ENCODE results near the gene SERPINE2.

SERPINE2 gene

DNA sequence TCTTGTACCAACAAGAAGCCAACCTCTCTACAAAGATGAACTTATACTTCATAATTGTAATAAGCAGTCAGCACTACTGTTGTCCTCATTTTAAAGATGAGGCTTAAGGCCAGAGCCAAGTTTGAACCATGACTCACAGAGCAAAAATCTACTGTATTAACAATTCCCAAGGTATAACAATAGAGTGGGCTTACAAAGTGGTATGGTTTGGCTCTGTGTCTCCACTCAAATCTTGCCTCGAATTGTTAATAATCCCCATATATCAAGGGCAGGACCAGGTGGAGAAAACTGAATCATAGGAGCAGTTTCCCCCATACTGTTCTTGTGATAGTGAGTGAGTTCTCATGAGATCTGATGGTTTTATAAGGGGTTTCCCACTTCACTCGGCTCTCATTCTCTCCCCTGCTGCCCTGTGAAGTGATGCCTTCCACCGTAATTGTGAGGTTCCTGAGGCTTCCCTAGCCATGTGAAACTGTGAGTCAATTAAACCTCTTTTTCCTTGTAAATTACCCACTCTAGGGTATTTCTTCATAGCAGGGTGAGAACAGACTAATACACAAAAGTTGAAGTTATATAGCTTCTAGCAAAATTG lies 62.4 kb downstream of the SERPINE2 start:
- no peak for DNase-seq (ENCODE audit: low read depth)

GRCh38 chr2:223973606-223974005 lies 65.5 kb downstream of the SERPINE2 start:
- DNase-seq (ENCODE audit: low read depth), result no peak

DNA sequence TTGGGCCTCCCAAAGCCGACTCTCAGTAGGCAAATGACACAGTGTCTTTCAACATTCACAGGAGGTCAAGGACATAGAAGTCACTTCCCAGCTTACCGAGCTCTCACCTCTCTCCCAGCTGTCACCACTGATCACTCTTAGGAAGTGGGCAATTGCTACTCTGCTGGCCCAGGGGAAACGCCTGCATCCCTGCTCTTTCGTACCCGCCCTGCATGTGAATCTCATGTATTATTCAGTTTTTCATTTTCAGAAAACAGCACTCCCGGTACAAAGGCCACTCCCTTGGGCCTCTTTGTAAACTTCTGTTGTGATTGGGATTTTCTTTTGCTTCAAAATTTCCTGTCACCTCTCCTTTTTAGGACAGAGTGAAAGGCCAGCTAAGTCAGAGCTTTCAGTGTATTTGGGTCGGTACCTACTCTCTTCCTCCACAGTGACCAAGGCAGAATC lies 66.4 kb downstream of the SERPINE2 start:
- no peak for DNase-seq (ENCODE audit: low read depth)

DNA sequence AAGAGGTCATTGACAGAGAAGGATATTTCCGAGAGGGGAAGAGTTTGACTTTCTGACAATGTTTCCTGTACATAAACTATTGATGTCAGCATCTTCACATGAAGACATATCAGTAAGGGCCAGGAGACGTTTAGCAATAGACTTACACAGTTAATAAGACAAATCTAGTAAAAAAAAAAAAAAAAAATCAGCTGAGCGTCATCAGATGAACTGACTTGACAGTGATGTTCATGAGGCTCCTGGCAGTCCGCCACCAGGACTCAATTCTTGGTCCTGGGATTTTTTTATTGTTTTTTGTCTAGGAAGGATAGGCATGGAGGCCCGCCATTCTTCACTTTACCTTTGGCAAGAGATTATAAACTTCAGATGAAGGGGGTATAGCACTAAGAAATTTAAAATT lies 67.4 kb downstream of the SERPINE2 start:
- no peak for DNase-seq (ENCODE audit: low read depth)

GRCh38 chr2:223970343-223971128 lies 68.5 kb downstream of the SERPINE2 start:
- DNase-seq (ENCODE audit: low read depth), result peak; percentile 11

DNA sequence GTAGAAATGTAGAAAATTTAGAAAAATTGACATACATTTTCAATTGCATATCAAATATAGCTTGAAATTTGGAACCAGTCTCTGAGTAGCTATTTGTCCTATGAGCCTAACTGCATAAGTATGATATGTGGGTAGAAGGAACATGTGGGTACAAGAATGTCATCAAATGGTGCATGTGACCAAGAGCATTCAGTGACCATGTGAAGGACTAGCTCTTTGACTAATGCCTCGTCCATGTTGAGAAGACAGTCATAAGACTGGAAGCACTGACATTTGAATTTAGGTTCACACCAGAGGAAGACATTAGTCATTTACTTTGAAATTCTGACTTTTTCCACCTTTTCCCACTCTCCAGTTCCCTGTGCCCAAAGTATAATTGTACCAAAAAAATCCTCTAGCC lies 69.2 kb downstream of the SERPINE2 start:
- peak; percentile 10 for DNase-seq (ENCODE audit: low read depth)

DNA sequence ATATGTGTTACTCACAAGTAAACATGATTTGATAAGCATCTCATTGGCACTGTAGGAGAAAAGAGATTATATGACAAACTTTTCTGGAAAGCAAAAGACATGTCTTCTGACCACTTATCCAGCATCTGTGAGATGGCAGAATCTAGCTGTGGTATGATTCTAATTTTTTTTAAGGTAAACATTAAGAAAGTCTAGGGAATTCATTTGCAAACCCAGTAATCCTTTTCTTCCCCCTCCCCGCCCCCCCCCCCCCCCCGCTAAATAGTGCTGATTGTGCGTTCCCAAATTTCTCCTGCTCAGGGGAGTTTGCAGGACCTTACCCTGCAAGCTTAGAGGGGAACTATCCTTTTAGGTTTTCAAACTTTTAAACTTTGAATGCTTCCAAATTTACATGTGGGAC lies 69.8 kb downstream of the SERPINE2 start:
- DNase-seq (ENCODE audit: low read depth), result no peak

- no peak for DNase-seq (ENCODE audit: low read depth)
These were observed 71.1 kb downstream of the SERPINE2 start for GRCh38 chr2:223967981-223968380.

DNA sequence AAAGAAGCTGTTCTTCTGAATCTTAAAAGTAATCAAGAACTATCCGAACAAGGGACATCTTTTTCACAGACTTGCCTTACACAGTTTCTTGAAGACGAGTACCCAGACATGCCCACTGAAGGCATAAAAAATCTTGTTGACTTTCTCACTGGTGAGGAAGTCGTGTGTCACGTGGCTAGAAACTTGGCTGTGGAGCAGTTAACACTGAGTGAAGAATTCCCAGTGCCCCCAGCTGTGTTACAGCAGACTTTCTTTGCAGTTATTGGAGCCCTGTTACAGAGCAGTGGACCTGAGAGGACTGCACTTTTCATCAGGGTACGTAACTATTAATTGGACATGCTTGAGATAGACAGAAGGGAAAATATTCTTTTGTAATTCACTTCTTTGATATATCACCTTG lies 79.4 kb downstream of the SERPINE2 start:
- DNase-seq (ENCODE audit: low read depth), result no peak

DNA sequence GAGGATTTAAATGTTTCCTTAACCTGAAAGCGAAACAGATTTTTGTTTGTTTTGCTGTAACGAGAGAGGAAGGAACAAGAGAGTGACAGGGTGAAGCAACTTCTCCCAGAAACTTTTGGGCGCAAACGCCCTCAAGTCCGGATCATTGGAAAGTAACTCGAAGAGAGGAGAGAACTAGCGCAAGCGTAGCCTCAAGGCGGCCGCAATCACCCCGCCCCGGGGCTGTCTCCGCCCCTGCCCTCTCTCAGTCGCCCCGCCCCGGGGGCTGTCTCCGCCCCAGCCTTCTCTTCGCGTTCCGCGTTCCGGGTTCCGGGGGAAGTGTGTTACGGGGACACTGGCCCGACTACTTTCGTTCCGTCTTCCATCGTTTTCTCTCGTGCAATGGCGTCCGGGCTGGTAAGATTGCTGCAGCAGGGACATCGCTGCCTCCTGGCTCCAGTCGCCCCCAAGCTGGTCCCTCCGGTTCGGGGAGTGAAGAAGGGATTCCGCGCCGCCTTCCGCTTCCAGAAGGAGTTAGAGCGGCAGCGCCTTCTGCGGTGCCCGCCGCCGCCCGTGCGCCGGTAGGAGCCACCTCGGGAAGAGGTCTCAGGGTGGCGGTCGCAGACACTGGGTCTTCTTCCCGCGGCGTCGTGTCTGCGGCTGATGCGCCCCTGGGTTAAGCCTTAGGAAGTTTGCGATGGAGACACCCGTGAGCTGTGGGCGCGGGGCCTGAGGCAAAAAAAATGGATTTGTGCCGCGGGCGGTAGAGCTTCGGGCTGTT lies 81.8 kb downstream of the SERPINE2 start, which contains the start of gene MRPL44:
Gene MRPL44, plus strand, starts transcription at position 372 of the 760 bp plus-strand sequence. Its CDS starts 10 bp downstream, at position 382.
- DNase-seq (ENCODE audit: low read depth), result no peak

- no peak for DNase-seq (ENCODE audit: low read depth)
These were observed 82.8 kb downstream of the SERPINE2 start for GRCh38 chr2:223956300-223956699.

DNA sequence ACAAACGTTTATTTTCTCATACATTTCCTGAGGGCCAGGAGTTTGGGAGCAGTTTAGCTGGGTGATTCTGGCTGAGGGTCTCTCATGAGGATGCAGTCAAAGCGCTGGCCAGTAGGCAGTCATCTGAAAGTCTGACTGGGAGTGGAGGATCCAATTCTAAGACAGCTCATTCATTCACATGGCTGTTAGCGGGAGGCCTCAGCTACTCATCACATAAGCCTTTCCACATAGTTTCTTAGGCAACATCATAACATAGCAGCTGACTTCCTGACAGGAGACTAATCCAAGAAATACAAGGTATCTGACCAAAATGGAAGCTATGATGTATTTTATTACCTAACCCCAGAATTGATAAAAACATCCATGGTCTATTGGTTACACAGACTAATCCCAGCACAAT lies 84.7 kb downstream of the SERPINE2 start:
- no peak for DNase-seq (ENCODE audit: low read depth)

DNA sequence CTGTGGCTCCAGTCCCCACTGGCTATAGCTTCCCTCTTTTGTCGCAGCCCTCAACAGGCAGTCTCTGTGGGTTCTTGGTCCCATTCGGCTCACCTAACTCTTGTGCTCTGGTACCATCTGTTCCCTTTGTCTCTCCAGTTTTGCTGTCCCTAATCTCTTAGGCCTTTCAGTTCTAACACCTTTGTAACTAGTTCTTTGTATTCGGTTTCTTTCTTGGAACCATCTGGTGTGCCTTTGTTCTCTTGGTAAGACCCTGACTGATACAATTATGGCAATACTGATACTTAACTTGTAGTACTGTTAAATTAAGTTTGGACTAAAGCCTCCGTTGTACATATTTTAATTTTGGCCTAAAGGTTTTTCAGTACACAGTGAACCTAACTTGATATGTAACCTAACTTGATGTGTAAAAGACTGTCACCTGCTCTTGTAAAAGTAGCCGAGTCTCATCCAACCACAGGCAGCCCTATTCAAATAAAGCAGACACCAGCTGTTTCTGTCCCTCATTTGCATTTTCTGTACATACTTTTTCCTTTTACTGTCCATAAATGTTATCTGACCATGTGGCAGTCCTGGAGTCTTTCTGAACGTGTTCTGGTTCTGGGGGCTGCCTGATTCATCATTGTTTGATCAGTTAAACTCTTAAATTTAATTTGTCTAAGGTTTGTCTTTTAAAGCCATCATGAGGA lies 86.7 kb downstream of the SERPINE2 start:
- no peak for DNase-seq (ENCODE audit: low read depth)

DNA sequence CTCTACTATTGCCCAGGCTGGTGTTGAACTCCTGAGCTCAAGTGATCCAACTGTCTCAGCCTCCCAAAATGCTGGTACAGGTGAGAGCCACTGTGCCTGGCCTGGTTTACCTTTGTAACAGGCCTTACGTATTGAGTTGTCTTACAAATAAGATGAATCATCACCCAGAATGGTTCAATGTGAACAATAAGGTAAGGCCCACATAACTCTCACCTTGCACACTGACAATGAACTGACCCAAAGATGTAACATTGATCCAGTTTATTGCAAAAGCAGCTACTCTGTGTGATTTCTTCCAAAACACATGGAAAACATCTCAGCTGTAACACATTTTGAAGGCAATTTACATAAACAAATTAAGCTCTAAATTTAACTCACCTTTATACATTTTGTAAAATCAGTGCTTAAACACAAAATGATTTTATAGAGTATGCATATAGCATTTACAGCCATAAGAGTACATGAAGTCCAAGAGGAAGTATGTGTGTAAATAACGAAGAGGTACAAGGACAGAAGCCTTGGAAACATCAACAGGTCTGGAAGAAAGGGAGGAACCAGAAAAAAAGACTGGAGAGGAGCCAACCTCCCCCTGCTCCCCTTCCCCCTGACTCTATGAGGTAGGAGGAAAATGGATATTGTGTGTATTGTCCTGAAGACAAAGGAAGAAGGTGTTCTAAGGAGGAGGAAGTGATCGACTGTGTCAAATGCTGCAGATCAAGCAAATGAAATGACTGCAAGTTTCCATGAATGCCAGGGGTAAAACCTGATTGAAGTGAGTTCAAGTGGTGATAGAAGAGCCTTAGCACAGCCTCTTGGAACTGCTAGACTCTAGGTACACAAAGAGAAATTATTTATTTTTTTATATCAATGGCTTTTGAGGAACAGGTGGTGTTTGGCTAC lies 88.4 kb downstream of the SERPINE2 start:
- DNase-seq (ENCODE audit: low read depth), result no peak

DNA sequence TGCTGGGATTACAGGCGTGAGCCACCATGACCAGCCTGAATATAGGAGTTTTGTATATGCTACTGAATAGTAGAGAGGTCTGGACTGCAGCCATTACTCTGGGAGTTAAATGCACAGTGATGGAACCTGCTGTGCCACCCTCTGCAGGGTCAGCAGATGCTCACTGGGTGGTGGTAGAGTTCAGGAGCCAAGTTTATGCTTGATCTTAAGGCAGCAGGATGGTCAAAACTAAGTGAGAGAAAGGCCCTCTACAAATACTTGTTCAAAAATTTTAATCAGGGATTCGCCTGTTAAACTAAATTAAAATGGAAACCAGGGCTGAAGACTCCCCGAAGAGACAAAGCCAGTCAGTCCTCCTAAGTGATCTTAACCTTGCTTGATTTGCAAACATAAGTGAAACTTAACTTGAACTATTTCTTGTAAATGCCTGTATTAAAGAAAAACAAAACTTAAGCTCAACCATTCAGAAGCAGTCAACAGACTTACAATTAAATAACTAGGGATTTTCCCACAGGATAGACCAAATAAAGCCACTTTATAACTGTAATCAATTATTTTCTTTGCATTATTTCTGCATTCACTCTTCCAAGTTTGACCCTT lies 89.7 kb downstream of the SERPINE2 start:
- DNase-seq (ENCODE audit: low read depth), result no peak

DNA sequence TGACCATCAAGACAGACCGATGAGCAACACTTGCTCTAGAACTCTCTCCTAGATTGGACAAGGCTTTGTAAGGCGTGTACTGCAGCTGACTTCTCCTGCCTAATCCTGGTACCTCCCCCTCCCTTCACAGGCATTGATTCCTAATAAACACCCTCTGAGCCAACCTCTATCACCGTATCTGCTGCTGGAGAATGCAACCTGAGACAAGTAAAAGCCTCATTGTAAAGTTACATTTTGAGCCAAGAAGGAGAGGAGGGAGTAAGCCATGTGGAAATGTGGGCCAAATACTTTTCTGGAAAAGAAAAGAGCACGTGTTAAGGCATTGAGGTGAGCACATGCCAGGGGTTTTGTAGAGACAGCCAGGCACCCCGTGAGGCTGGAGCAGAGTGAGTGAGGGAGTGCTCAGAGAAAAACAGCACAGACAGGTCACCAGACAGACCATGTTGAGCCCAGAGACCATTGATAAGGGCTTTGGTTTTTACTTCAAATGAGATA lies 91.3 kb downstream of the SERPINE2 start:
- no peak for DNase-seq (ENCODE audit: low read depth)

GRCh38 chr2:223945755-223946154 lies 93.3 kb downstream of the SERPINE2 start:
- no peak for DNase-seq (ENCODE audit: low read depth)

DNA sequence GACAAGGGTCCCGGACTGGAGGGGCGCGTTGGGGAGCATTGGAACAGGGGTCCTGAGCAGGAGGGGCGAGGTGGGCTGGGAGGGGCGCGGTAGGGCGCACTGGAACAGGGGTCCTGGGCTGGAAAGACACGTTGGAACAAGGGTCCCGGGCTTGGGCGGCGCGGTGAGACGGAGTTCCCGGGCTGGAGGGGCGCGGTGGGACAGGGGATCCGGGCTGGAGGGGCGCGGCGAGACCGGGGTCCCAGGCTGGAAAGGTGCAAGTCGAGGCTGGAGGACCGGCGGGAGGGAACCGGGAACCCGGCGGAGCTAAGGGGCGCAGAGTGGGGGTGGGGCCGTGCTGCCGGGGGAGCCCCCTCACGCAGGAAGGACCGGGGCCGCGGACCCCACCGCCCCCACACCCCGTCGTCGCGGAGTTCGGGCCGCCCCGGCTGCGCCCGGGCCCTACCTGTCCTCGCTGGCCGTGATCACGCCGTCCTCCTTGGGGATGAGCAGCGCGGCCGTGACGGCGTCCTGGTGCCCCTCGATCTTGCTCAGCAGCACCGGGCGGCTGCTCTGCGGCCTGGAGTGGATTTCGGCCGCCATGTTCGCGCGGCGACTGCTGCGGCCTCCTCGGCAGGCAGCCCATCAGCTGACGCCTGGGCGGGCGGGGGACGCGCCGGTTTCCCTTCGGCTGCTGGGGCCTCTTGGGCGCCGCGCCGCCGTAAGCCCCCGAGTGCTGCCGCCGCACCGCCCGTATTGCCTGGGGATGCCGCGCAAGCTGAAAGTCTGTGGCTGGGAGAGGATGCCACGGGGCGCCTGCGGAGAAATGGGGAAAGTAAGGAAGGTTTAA lies 94.2 kb downstream of the SERPINE2 start, which contains the start of gene WDFY1:
Gene WDFY1, minus strand, starts transcription at position 633 of the 829 bp plus-strand sequence. Its CDS starts 51 bp downstream, at position 582.
- DNase-seq (ENCODE audit: low read depth), result no peak

GRCh38 chr2:223944166-223944702 lies 94.9 kb downstream of the SERPINE2 start:
- no peak for DNase-seq (ENCODE audit: low read depth)

All from non-pigmented ciliary epithelial cell (primary cell).